HG03469 (cell line): ENCODE results near the gene ERAP2.

Source experiments
- ATAC-seq: cut with Tn5 transposase; IDR thresholded peaks from one replicate; pipeline ENCODE4 v1.9.1; 2021; ENCODE audit warnings: mild to moderate bottlenecking, moderate library complexity, moderate number of reproducible peaks; ENCODE audit not compliant: unreplicated experiment

The ERAP2 gene

DNA sequence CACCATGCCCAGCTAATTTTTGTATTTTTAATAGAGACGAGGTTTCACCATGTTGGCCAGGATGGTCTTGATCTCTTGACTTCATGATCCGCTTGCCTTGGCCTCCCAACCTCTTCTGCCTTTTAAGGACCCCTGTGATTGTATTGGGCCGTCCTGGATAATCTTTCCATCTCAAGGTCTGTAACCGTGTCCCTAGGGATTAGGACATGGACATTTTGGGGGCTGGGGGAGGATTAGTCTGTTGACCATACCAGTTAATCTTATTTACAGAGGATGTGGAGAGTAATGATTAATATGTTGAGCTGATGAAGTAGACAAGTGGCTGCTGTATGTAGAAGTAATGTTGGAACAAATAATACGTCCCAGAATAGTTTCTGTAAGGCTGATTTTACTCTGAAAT lies 82.7 kb downstream of the ERAP2 start:
- ATAC-seq, result no peak

DNA sequence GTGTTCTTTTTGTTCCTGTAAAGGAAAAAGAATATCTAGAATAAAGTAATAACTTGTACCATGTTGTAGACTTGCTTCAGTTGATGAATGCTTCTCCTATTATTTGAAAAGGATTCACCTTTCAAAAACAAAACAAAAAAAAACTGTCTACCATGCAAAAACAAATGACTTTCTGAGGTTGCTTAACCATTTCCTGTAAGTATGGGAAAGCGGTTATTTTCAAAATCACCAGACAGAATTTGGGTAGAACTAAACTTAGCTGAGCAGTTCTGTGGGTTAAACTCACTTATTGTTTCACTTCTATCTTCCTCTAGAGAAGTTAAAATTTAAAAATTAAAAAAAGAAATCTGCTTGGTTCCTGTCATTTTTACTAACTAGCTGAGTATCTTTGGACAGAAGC lies 84.8 kb downstream of the ERAP2 start:
- peak; percentile 45 for ATAC-seq

GRCh38 chr5:96962540-96962991 lies 86.3 kb downstream of the ERAP2 start:
- ATAC-seq, result no peak

- ATAC-seq, result peak; percentile 43
Measured at GRCh38 chr5:96963267-96963666, 87.0 kb downstream of the ERAP2 start.

- ATAC-seq, result no peak
Measured at GRCh38 chr5:96966801-96967200, 90.5 kb downstream of the ERAP2 start.

DNA sequence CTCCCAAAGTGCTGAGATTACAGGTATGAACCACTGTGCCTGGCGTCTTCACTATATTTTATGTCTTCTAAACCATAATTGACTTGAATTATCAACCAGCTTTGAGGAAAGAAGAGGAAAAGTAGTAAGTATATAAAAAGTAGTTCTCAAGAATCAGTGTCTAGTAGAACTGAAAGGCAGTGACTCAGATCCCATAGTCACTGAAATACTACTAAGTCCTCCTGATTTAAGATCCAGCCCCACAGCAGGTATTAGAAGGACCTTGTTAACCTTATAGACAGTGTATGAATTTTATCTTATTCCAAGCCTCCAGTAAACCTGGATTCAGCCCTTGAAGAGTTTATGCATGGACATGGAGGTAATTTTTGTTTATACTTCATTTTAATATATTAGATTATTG lies 91.1 kb downstream of the ERAP2 start:
- no peak for ATAC-seq

DNA sequence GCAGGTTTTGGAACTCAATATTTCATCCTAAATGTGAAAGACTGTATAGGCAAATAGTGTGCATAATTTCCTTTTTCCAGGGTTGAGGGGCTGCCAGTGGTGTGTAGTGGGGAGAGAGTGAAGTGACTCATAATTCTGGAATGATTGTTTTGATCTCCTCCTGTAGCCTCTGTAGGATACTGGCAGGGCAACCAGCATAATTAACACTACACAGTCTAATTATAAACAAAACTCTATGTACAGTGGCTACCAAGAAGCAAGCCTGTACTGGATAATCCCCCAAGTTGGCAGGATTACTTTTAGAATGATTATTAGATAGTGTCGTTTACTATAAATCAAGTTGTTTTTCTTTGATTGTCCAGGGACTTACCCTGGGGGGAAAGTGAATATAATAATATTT lies 91.8 kb downstream of the ERAP2 start:
- ATAC-seq, result no peak

- ATAC-seq, result no peak
Measured at GRCh38 chr5:96968614-96969013, 92.3 kb downstream of the ERAP2 start.
